ENCODE data around the gene HMGN2. TPM values are rescaled to one million over a fixed set of nuclear protein-coding genes. Genes with fewer than 3 reads are reported as not detected.
"Not testable (repeated sequence)": the region's sequence is repeated elsewhere in the genome, so short reads cannot be mapped to it uniquely, and the experiment has no call there.

The HMGN2 gene
- total and polyA plus RNA-seq, 2 donors (not counting 1 experiment from before 2014, with no cell fraction given), result 326 to 457 TPM

DNA sequence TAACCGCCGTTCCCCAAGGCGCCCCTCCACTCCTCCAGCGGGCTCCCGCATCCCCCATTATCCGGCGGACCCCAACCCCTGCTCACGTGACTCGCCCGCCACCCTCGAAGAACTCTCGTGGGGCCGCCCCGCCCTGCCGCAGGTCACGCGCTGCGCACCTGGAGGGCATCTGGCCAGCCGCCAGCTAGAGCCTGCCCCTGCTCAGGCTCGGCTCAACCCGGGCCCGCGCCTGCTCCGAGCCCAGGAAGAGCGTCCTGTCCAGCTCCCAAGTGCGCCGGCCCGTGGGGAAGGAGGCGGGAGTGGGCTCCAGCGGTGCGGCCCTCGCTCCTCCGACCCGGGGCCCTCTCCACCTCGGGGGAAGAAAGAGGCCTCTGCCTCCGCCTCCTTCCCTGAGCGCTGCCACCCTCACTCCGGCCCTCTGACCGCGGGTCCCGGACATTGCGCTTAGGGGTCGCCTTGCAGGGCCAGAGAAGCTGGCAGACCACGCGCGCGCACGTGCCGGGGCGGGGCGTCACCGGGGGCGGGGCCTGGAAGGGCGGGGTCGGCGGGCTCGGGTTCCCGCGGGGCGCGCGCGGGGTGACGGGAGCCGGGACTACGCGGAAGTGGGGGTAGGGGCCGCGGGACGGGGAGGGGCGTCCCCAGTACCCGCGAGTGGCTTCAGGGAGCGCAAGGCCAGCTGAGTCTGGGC is 28.4 kb downstream of the HMGN2 start:
- H3K9me3 Mint-ChIP-seq (ENCODE audit: insufficient read depth), result no peaks in the 10 kb centered on the region
- Histone ChIP-seq H3K27ac (ENCODE audit: low read length in 2 of 2) (peak overlapping the region; percentile 100), H2AFZ (ENCODE audit: insufficient read depth, low read depth, low read length, poor library complexity, severe bottlenecking) (peak overlapping the region; percentile 76), H3K27me3 (replicated peaks in 1 of 4; ENCODE audit: control extremely low read depth in 1 of 4, control insufficient read depth in 3 of 4, insufficient read depth in 4 of 4, low read length in 3 of 4) (no peaks in the 10 kb centered on the region), H3K4me2 (replicated peaks; ENCODE audit: low read depth, low read length, poor library complexity, severe bottlenecking) (peak overlapping the region; percentile 96), H3K4me3 (ENCODE audit: control extremely low read depth in 1 of 5, extremely low read depth in 1 of 5, insufficient read depth in 1 of 5, low read depth in 2 of 5, low read length in 4 of 5) (peak overlapping the region in 4 of 5 experiments; percentile 74 to 93 (median 88)), H3K4me1 (ENCODE audit: control insufficient read depth in 2 of 2, insufficient read depth in 2 of 2, low read length in 2 of 2) (peaks cover 7 to 19% of the 10 kb centered on the region in 2 donors), H3K36me3 (replicated peaks in 1 of 2; ENCODE audit: control extremely low read depth in 1 of 2, control insufficient read depth in 1 of 2, extremely low read depth in 1 of 2, insufficient read depth in 2 of 2, low read length in 1 of 2) (no peaks in the 10 kb centered on the region), H3K79me2 (ENCODE audit: control insufficient read depth, insufficient read depth, low read length) (no peaks in the 10 kb centered on the region), H4K20me1 (ENCODE audit: control insufficient read depth, insufficient read depth, low read length, poor library complexity, severe bottlenecking) (no peaks in the 10 kb centered on the region), H3K9me3 (ENCODE audit: control extremely low read depth in 1 of 3, control insufficient read depth in 2 of 3, insufficient read depth in 1 of 3, low read length in 2 of 3) (no peaks in the 10 kb centered on the region), H3K9ac (ENCODE audit: low read length) (peak overlapping the region; percentile 77)
- TF ChIP-seq, protein P1, sequence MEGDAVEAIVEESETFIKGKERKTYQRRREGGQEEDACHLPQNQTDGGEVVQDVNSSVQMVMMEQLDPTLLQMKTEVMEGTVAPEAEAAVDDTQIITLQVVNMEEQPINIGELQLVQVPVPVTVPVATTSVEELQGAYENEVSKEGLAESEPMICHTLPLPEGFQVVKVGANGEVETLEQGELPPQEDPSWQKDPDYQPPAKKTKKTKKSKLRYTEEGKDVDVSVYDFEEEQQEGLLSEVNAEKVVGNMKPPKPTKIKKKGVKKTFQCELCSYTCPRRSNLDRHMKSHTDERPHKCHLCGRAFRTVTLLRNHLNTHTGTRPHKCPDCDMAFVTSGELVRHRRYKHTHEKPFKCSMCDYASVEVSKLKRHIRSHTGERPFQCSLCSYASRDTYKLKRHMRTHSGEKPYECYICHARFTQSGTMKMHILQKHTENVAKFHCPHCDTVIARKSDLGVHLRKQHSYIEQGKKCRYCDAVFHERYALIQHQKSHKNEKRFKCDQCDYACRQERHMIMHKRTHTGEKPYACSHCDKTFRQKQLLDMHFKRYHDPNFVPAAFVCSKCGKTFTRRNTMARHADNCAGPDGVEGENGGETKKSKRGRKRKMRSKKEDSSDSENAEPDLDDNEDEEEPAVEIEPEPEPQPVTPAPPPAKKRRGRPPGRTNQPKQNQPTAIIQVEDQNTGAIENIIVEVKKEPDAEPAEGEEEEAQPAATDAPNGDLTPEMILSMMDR (IDR thresholded peaks at IDR 0.05), result peak; percentile 44
- no peak for TF ChIP-seq EZH2 (IDR thresholded peaks at IDR 0.05; ENCODE audit: borderline replicate concordance, insufficient read depth, low read depth, low read length, poor library complexity, severe bottlenecking)
- H3K4me1 Mint-ChIP-seq, result peaks cover 8% of the 10 kb centered on the region
- ATAC-seq (ENCODE audit: low read depth) (peak; percentile 75), DNase-seq (peak; percentile 96)
- ChIA-PET CTCF (interaction anchor here (0.7 to 4.3 kb wide), 29 partner anchors 10 to 365 kb away, joined by 3 to 39 read pairs (median 6); partner anchors contain the start of genes DHDDS, HMGN2, PIGV and RPS6KA1), POLR2A (interaction anchor here (0.5 to 2.9 kb wide), 18 partner anchors 11 to 1828 kb away, joined by 3 to 39 read pairs (median 4); partner anchors contain the start of genes DHDDS, HMGN2, MED18 and PIGV)
- H3K4me3 Mint-ChIP-seq, result peak overlapping the region; percentile 91
- H3K27ac Mint-ChIP-seq, result peak overlapping the region; percentile 98
- H3K27me3 Mint-ChIP-seq, result no peaks in the 10 kb centered on the region
- under 1% methylated on average over 74 of the region's 74 CpGs for WGBS (ENCODE audit: insufficient coverage)
- intact Hi-C loops (cut with micrococcal nuclease), result loop anchor here (1.0 to 10.0 kb wide), 8 partner anchors 27 to 289 kb away; partner anchors contain the start of genes ARID1A, DHDDS and RPS6KA1

- H2AFZ ChIP-seq (ENCODE audit: insufficient read depth, low read depth, low read length, poor library complexity, severe bottlenecking); H3K4me3 Mint-ChIP-seq; H3K79me2 ChIP-seq (ENCODE audit: control insufficient read depth, insufficient read depth, low read length); H3K4me1 ChIP-seq (ENCODE audit: control insufficient read depth in 2 of 2, insufficient read depth in 2 of 2, low read length in 2 of 2); H3K9ac ChIP-seq (ENCODE audit: low read length); intact Hi-C loops (cut with micrococcal nuclease); H3K4me3 ChIP-seq (ENCODE audit: control extremely low read depth in 1 of 5, extremely low read depth in 1 of 5, insufficient read depth in 1 of 5, low read depth in 2 of 5, low read length in 4 of 5); H3K9me3 Mint-ChIP-seq (ENCODE audit: insufficient read depth); DNase-seq; H3K27me3 Mint-ChIP-seq; ATAC-seq (ENCODE audit: low read depth); H3K27ac ChIP-seq (ENCODE audit: low read length in 2 of 2); H3K27ac Mint-ChIP-seq; H4K20me1 ChIP-seq (ENCODE audit: control insufficient read depth, insufficient read depth, low read length, poor library complexity, severe bottlenecking); H3K4me2 ChIP-seq (replicated peaks; ENCODE audit: low read depth, low read length, poor library complexity, severe bottlenecking); H3K36me3 ChIP-seq (replicated peaks in 1 of 2; ENCODE audit: control extremely low read depth in 1 of 2, control insufficient read depth in 1 of 2, extremely low read depth in 1 of 2, insufficient read depth in 2 of 2, low read length in 1 of 2); H3K27me3 ChIP-seq (replicated peaks in 1 of 4; ENCODE audit: control extremely low read depth in 1 of 4, control insufficient read depth in 3 of 4, insufficient read depth in 4 of 4, low read length in 3 of 4); H3K9me3 ChIP-seq (ENCODE audit: control extremely low read depth in 1 of 3, control insufficient read depth in 2 of 3, insufficient read depth in 1 of 3, low read length in 2 of 3); H3K4me1 Mint-ChIP-seq: not testable (repeated sequence)
- 100% methylated on average over 1 of the region's 2 CpGs for WGBS (ENCODE audit: insufficient coverage)
- ChIA-PET CTCF (interaction anchor here (0.7 to 0.9 kb wide), 2 partner anchors 9 to 131 kb away, joined by 4 read pairs; no protein-coding TSS in a partner anchor), POLR2A (interaction anchor here (0.6 to 0.7 kb wide), 2 partner anchors 19 to 181 kb away, joined by 5 to 11 read pairs; no protein-coding TSS in a partner anchor)
These were observed 38.5 kb downstream of the HMGN2 start for GRCh38 chr1:26510711-26511110.

- H3K27ac Mint-ChIP-seq; H3K4me2 ChIP-seq (replicated peaks; ENCODE audit: low read depth, low read length, poor library complexity, severe bottlenecking); H3K4me1 ChIP-seq (ENCODE audit: control insufficient read depth in 2 of 2, insufficient read depth in 2 of 2, low read length in 2 of 2); H3K27ac ChIP-seq (ENCODE audit: low read length in 2 of 2); H3K9ac ChIP-seq (ENCODE audit: low read length); H3K27me3 ChIP-seq (replicated peaks in 1 of 4; ENCODE audit: control extremely low read depth in 1 of 4, control insufficient read depth in 3 of 4, insufficient read depth in 4 of 4, low read length in 3 of 4); ATAC-seq (ENCODE audit: low read depth); POLR2A ChIA-PET; H3K79me2 ChIP-seq (ENCODE audit: control insufficient read depth, insufficient read depth, low read length); H4K20me1 ChIP-seq (ENCODE audit: control insufficient read depth, insufficient read depth, low read length, poor library complexity, severe bottlenecking); H3K9me3 Mint-ChIP-seq (ENCODE audit: insufficient read depth); H3K4me3 Mint-ChIP-seq; DNase-seq; H3K27me3 Mint-ChIP-seq; H3K4me3 ChIP-seq (ENCODE audit: control extremely low read depth in 1 of 5, extremely low read depth in 1 of 5, insufficient read depth in 1 of 5, low read depth in 2 of 5, low read length in 4 of 5); H3K4me1 Mint-ChIP-seq; intact Hi-C loops (cut with micrococcal nuclease); H2AFZ ChIP-seq (ENCODE audit: insufficient read depth, low read depth, low read length, poor library complexity, severe bottlenecking); H3K36me3 ChIP-seq (replicated peaks in 1 of 2; ENCODE audit: control extremely low read depth in 1 of 2, control insufficient read depth in 1 of 2, extremely low read depth in 1 of 2, insufficient read depth in 2 of 2, low read length in 1 of 2); H3K9me3 ChIP-seq (ENCODE audit: control extremely low read depth in 1 of 3, control insufficient read depth in 2 of 3, insufficient read depth in 1 of 3, low read length in 2 of 3): not testable (repeated sequence)
- CTCF ChIA-PET, result interaction anchor here (1.1 kb wide), 1 partner anchor 98 kb away, joined by 3 read pairs; no protein-coding TSS in a partner anchor
- WGBS (ENCODE audit: insufficient coverage), result 100% methylated on average over 1 of the region's 4 CpGs
These were observed 43.6 kb downstream of the HMGN2 start for GRCh38 chr1:26515836-26516235.

All from B cell (primary cell).